Fibroblast of gingiva (primary cell): ENCODE results near the gene CCDC87.
"Not testable (repeated sequence)": the region's sequence is repeated elsewhere in the genome, so short reads cannot be mapped to it uniquely, and the experiment has no call there.

ENCODE experiments used
- DNase-seq: peaks from one replicate; pipeline ENCODE4 v3.0.0-alpha.2; 2011; ENCODE audit warnings: low read depth

The CCDC87 gene

GRCh38 chr11:66614073-66614472 is 21.2 kb upstream of the CCDC87 start:
- DNase-seq, result no peak

GRCh38 chr11:66612458-66612857 is 19.6 kb upstream of the CCDC87 start:
- no peak for DNase-seq

- DNase-seq, result no peak
Observed at GRCh38 chr11:66609721-66610617, 17.1 kb upstream of the CCDC87 start.

GRCh38 chr11:66607126-66607834 is 14.4 kb upstream of the CCDC87 start:
- DNase-seq, result peak; percentile 93

GRCh38 chr11:66606608-66607007 is 13.7 kb upstream of the CCDC87 start:
- DNase-seq, result not testable (repeated sequence)

- no peak for DNase-seq
Observed at GRCh38 chr11:66604155-66604554, 11.3 kb upstream of the CCDC87 start.

GRCh38 chr11:66603072-66603471 is 10.2 kb upstream of the CCDC87 start:
- no peak for DNase-seq

- peak; percentile 16 for DNase-seq
Observed at GRCh38 chr11:66600631-66601233, 7.9 kb upstream of the CCDC87 start.

GRCh38 chr11:66600219-66600618 is 7.4 kb upstream of the CCDC87 start:
- no peak for DNase-seq

- DNase-seq, result no peak
Observed at GRCh38 chr11:66598993-66599392, 6.1 kb upstream of the CCDC87 start.

- no peak for DNase-seq
Observed at GRCh38 chr11:66595245-66595904, 2.5 kb upstream of the CCDC87 start.

GRCh38 chr11:66593650-66594049 is 787 bp upstream of the CCDC87 start:
- no peak for DNase-seq

- no peak for DNase-seq
Observed at GRCh38 chr11:66593303-66593635, 406 bp upstream of the CCDC87 start.

GRCh38 chr11:66591175-66591574 is 1.7 kb downstream of the CCDC87 start:
- no peak for DNase-seq

- DNase-seq, result no peak
Observed at GRCh38 chr11:66589996-66590675, 2.7 kb downstream of the CCDC87 start.

- not testable (repeated sequence) for DNase-seq
Observed at GRCh38 chr11:66589315-66589714, 3.5 kb downstream of the CCDC87 start.

GRCh38 chr11:66586136-66586535 is 6.7 kb downstream of the CCDC87 start:
- no peak for DNase-seq

- DNase-seq, result not testable (repeated sequence)
Observed at GRCh38 chr11:66585447-66585846, 7.4 kb downstream of the CCDC87 start.

- not testable (repeated sequence) for DNase-seq
Observed at GRCh38 chr11:66582565-66583147, 10.2 kb downstream of the CCDC87 start.

GRCh38 chr11:66581261-66581660 is 11.6 kb downstream of the CCDC87 start:
- no peak for DNase-seq

GRCh38 chr11:66580803-66581202 is 12.1 kb downstream of the CCDC87 start:
- no peak for DNase-seq
